Prostate gland (tissue), 2 donors: Measurements from ENCODE around the gene FTL. TPM values are rescaled to one million over a fixed set of nuclear protein-coding genes. Genes with fewer than 3 reads are reported as not detected.

ENCODE experiments used
- DNase-seq: peaks from one replicate; pipeline ENCODE4 v3.0.0-alpha.2; 2019; ENCODE audit warnings: low spot score
- H3K27ac ChIP-seq, 2 donors: fragments of 200-600 bp; sonication (generic); 2 replicates each; pipeline ENCODE4 v1.5.1; 2017 to 2019
- H3K27me3 ChIP-seq: fragments of 200-600 bp; sonication (generic); replicated peaks from 2 replicates; pipeline ENCODE4 v1.5.1; 2019; ENCODE audit not compliant: insufficient read depth
- H3K36me3 ChIP-seq, 2 donors: fragments of 200-600 bp; sonication (generic); 1 replicate in 1 of 2; 2 replicates in 1 of 2; pipeline versions ENCODE4 v1.5.1 to v1.8.1; 2017 to 2019
- H3K4me1 ChIP-seq: fragments of 200-600 bp; sonication (generic); replicated peaks from 2 replicates; pipeline ENCODE4 v1.5.1; 2019
- H3K4me3 ChIP-seq, 2 donors: fragments of 200-600 bp; sonication (generic); 2 replicates each; pipeline ENCODE4 v1.5.1; 2017 to 2019
- H3K9me3 ChIP-seq: fragments of 200-600 bp; sonication (generic); 2 replicates; pipeline ENCODE4 v1.5.1; 2017
- CTCF ChIP-seq, 4 experiments: fragments of 200-600 bp in 2 of 4; fragments of 450-650 bp in 2 of 4; sonication (generic) in 2 of 4; IDR thresholded peaks; 1 replicate in 3 of 4; 2 replicates in 1 of 4; pipeline ENCODE4 v1.5.1; 2016 to 2019; ENCODE audit warnings: antibody characterized with exemption in 4 of 4, mild to moderate bottlenecking in 2 of 4, moderate library complexity in 2 of 4
- POLR2A ChIP-seq: fragments of 450-650 bp; IDR thresholded peaks from one replicate; pipeline ENCODE4 v1.6.1; 2016; ENCODE audit warnings: antibody characterized with exemption, mild to moderate bottlenecking
- POLR2AphosphoS5 ChIP-seq: sonication (generic); formaldehyde crosslinking; IDR thresholded peaks from one replicate; pipeline ENCODE4 v1.6.1; 2017; ENCODE audit warnings: antibody characterized with exemption
- WGBS: methylation state at CpG from one replicate; pipeline ENCODE4 v1.1.5; 2018; 5-methylcytosine and 5-hydroxymethylcytosine counted together
- intact Hi-C: fragments of 100-400 bp; cut with DNase I; formaldehyde crosslinking; loops from one replicate; pipeline ENCODE4 v1.14.2; 2022
- total RNA-seq, 2 donors: library from RNA; depleted of rRNA; stranded (reverse); fragments of >200 nt; gene quantifications; one replicate each; pipeline ENCODE4 v1.1.0, GENCODE V29; 2016

Gene FTL
- total RNA-seq, 2 donors from 2014 or later, result 1,764 to 2,124 TPM

- H3K27me3 ChIP-seq, result no peaks in the 10 kb centered on the region
- no peaks in the 10 kb centered on the region for H3K4me1 ChIP-seq
- TF ChIP-seq CTCF (IDR thresholded peaks at IDR 0.05) (no peak), POLR2A (no peak), POLR2AphosphoS5 (no peak)
- WGBS, result 55% methylated on average over 11 of the region's 11 CpGs
- no peak for DNase-seq
- H3K4me3 ChIP-seq, result peak overlapping the region; percentile 79 to 93
- peak overlapping the region; percentile 77 to 81 for H3K27ac ChIP-seq
- no peaks in the 10 kb centered on the region for H3K9me3 ChIP-seq
- H3K36me3 ChIP-seq, result no peaks in the 10 kb centered on the region
- intact Hi-C loops, result no loop called here
These were observed 11.0 kb upstream of the FTL start for GRCh38 chr19:48953990-48954594.

GRCh38 chr19:48954595-48955307 is 10.4 kb upstream of the FTL start, which contains the start of gene BAX:
BAX (plus strand) TSS chr19:48954875; CDS start chr19:48954929, 54 bp downstream.
- Histone ChIP-seq H3K27me3 (no peaks in the 10 kb centered on the region), H3K4me3 (peak within 1 kb of the TSS; percentile 79 to 93), H3K9me3 (no peaks in the 10 kb centered on the region), H3K36me3 (no peaks in the 10 kb centered on the region), H3K27ac (peak within 1 kb of the TSS; percentile 77 to 81), H3K4me1 (no peaks in the 10 kb centered on the region)
- under 1% methylated on average over 45 of the region's 71 CpGs for WGBS
- intact Hi-C loops, result no loop called here
- peak; percentile 95 for DNase-seq
- TF ChIP-seq CTCF (IDR thresholded peaks at IDR 0.05) (peak in 2 of 4 experiments; percentile 33 to 38), POLR2A (peak; percentile 83), POLR2AphosphoS5 (peak; percentile 95)

- DNase-seq, result no peak
- no peaks in the 10 kb centered on the region for H3K27me3 ChIP-seq
- TF ChIP-seq POLR2A, result no peak
- no peak for TF ChIP-seq POLR2AphosphoS5
- TF ChIP-seq CTCF (IDR thresholded peaks at IDR 0.05), result no peak
- no peaks in the 10 kb centered on the region for H3K9me3 ChIP-seq
- WGBS, result 47% methylated on average over 16 of the region's 16 CpGs
- intact Hi-C loops, result no loop called here
- H3K27ac ChIP-seq, result peak overlapping the region; percentile 77 to 81
- H3K36me3 ChIP-seq, result no peaks in the 10 kb centered on the region
- peak overlapping the region; percentile 79 to 93 for H3K4me3 ChIP-seq
- H3K4me1 ChIP-seq, result no peaks in the 10 kb centered on the region
These were observed 9.7 kb upstream of the FTL start for GRCh38 chr19:48955308-48955958.

- DNase-seq, result no peak
- no peaks in the 10 kb centered on the region for H3K36me3 ChIP-seq
- no peak overlapping the region for H3K4me3 ChIP-seq
- H3K27me3 ChIP-seq, result no peaks in the 10 kb centered on the region
- whole genome bisulfite sequencing, result 92% methylated on average over 8 of the region's 8 CpGs
- no peak overlapping the region for H3K27ac ChIP-seq
- intact Hi-C loops, result no loop called here
- H3K9me3 ChIP-seq, result no peaks in the 10 kb centered on the region
- H3K4me1 ChIP-seq, result no peaks in the 10 kb centered on the region
- TF ChIP-seq CTCF (IDR thresholded peaks at IDR 0.05) (no peak), POLR2A (no peak), POLR2AphosphoS5 (no peak)
These were observed 7.1 kb upstream of the FTL start for GRCh38 chr19:48958006-48958405.
